CD4-positive, CD25-positive, alpha-beta regulatory T cell (primary cell): Measurements from ENCODE around the gene ARHGEF11. TPM values are rescaled to one million over a fixed set of nuclear protein-coding genes. Genes with fewer than 3 reads are reported as not detected.

Source experiments
- ATAC-seq, 2 donors: fragments of 150-1000 bp; cut with Tn5 transposase; one replicate each; pipeline ENCODE4 v1.10.0; 2021; ENCODE audit warnings: low read depth in 2 of 2, moderate number of reproducible peaks in 2 of 2, moderate library complexity in 1 of 2
- DNase-seq, 3 donors: peaks; one replicate each; pipeline versions ENCODE4 v3.0.0 to v3.0.0-alpha.2; 2012 to 2022; ENCODE audit warnings: mixed read lengths in 1 of 3
- H3K27ac ChIP-seq: one replicate; pipeline ENCODE4 v1.7.0; 2013; ENCODE audit warnings: mild to moderate bottlenecking, low read length; ENCODE audit not compliant: insufficient read depth, poor library complexity, severe bottlenecking
- H3K27me3 ChIP-seq: one replicate; pipeline ENCODE4 v1.7.0; 2013; ENCODE audit warnings: low read length; ENCODE audit not compliant: control insufficient read depth, insufficient read depth
- H3K36me3 ChIP-seq: one replicate; pipeline ENCODE4 v1.7.0; 2013; ENCODE audit warnings: mild to moderate bottlenecking, low read length, moderate library complexity; ENCODE audit not compliant: control insufficient read depth, insufficient read depth
- H3K4me1 ChIP-seq: 2 replicates; pipeline ENCODE4 v1.7.0; 2013; ENCODE audit warnings: mild to moderate bottlenecking, low read length; ENCODE audit not compliant: insufficient read depth, control insufficient read depth, poor library complexity, severe bottlenecking
- H3K4me3 ChIP-seq: one replicate; pipeline ENCODE4 v1.7.0; 2013; ENCODE audit warnings: low read depth, mild to moderate bottlenecking, low read length, moderate library complexity
- H3K9me3 ChIP-seq, 2 experiments: 1 replicate in 1 of 2; 2 replicates in 1 of 2; pipeline ENCODE4 v1.7.0; 2013; ENCODE audit warnings: low read length in 2 of 2, mild to moderate bottlenecking in 1 of 2, moderate library complexity in 1 of 2; ENCODE audit not compliant: control insufficient read depth in 2 of 2
- H3K27ac Mint-ChIP-seq, 3 donors: one replicate each; pipeline ENCODE4 v1.8.0; 2020 to 2022; ENCODE audit warnings: mild to moderate bottlenecking in 3 of 3, mixed read lengths in 3 of 3, moderate library complexity in 2 of 3
- H3K27me3 Mint-ChIP-seq: one replicate; pipeline ENCODE4 v1.8.0; 2022; ENCODE audit warnings: mild to moderate bottlenecking, mixed read lengths
- H3K36me3 Mint-ChIP-seq: one replicate; pipeline ENCODE4 v1.8.0; 2020; ENCODE audit warnings: mixed read lengths
- H3K4me1 Mint-ChIP-seq, 4 donors: one replicate each; pipeline ENCODE4 v1.8.0; 2020 to 2022; ENCODE audit warnings: mixed read lengths in 4 of 4, mild to moderate bottlenecking in 1 of 4
- H3K4me3 Mint-ChIP-seq, 4 donors: one replicate each; pipeline ENCODE4 v1.8.0; 2020 to 2022; ENCODE audit warnings: mild to moderate bottlenecking in 4 of 4, mixed read lengths in 4 of 4, moderate library complexity in 3 of 4
- H3K9me3 Mint-ChIP-seq, 7 donors: one replicate each; pipeline ENCODE4 v1.8.0; 2020 to 2022; ENCODE audit warnings: mixed read lengths in 7 of 7, mild to moderate bottlenecking in 3 of 7, moderate library complexity in 2 of 7
- polyA plus RNA-seq, 4 donors: library from polyadenylated mRNA; unstranded; fragments of 300-500 nt; fragmentation: Illumina TruSeq; gene quantifications; one replicate each; pipeline ENCODE4 v1.2.3, GENCODE V29; 2021
- total RNA-seq: library from RNA; stranded (reverse); gene quantifications from one replicate; pipeline ENCODE4 v1.2.3, GENCODE V29; 2022

The ARHGEF11 gene
- total and polyA plus RNA-seq, 5 donors from 2014 or later: 18.2 to 39.4 (median 20.8) TPM

GRCh38 chr1:156887734-156888133, 157.8 kb downstream of the ARHGEF11 start:
- Histone ChIP-seq H3K36me3 (no peaks in the 10 kb centered on the region), H3K4me3 (no peak overlapping the region), H3K27ac (no peak overlapping the region), H3K27me3 (no peaks in the 10 kb centered on the region), H3K4me1 (peaks cover 8% of the 10 kb centered on the region), H3K9me3 (no peaks in the 10 kb centered on the region)
- Mint-ChIP-seq H3K9me3 (no peaks in the 10 kb centered on the region), H3K27ac (no peak overlapping the region), H3K27me3 (peaks cover 62% of the 10 kb centered on the region), H3K4me1 (peaks cover 0 to 16% (median 9%) of the 10 kb centered on the region in 4 donors), H3K36me3 (peaks cover 4% of the 10 kb centered on the region), H3K4me3 (no peak overlapping the region)
- ATAC-seq (no peak), DNase-seq (no peak)

DNA sequence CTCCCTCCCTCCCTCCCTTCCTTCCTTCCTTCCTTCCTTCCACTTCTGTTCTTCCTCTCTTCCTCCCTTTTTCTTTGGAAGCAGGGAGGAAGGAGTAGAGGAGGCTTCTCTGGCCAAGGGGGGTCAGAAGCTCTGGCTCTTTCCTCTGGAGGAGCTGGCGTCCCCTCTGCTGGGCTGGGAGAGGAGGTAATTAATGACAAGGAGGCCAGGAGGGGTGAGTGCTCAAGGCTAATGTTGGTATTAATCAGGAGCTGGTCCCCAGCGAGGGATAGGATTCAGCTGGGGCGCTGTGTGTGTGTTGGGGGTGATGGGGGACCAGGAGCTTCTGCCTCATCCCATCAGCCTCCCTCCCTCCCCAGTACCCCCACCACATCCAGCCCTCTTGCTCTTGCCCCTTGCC, 158.2 kb downstream of the ARHGEF11 start:
- Mint-ChIP-seq H3K27me3 (peaks cover 58% of the 10 kb centered on the region), H3K36me3 (peaks cover 4% of the 10 kb centered on the region), H3K9me3 (no peaks in the 10 kb centered on the region), H3K4me1 (peaks cover 0 to 12% (median 7%) of the 10 kb centered on the region in 4 donors), H3K4me3 (no peak overlapping the region), H3K27ac (no peak overlapping the region)
- Histone ChIP-seq H3K27ac (no peak overlapping the region), H3K27me3 (no peaks in the 10 kb centered on the region), H3K4me3 (no peak overlapping the region), H3K36me3 (no peaks in the 10 kb centered on the region), H3K9me3 (no peaks in the 10 kb centered on the region), H3K4me1 (peaks cover 4% of the 10 kb centered on the region)
- no peak for DNase-seq
- no peak for ATAC-seq

GRCh38 chr1:156886583-156887281, 158.8 kb downstream of the ARHGEF11 start:
- H3K4me1 Mint-ChIP-seq: peaks cover 0 to 6% (median 4%) of the 10 kb centered on the region in 4 donors

GRCh38 chr1:156885880-156886355, 159.6 kb downstream of the ARHGEF11 start:
- H3K27ac ChIP-seq: no peak overlapping the region
- no peak overlapping the region for H3K27ac Mint-ChIP-seq
- H3K9me3 Mint-ChIP-seq: no peaks in the 10 kb centered on the region
- peaks cover 0 to 4% (median 3%) of the 10 kb centered on the region in 4 donors for H3K4me1 Mint-ChIP-seq
- H3K9me3 ChIP-seq: no peaks in the 10 kb centered on the region
- no peak overlapping the region for H3K4me3 ChIP-seq
- DNase-seq (no peak), ATAC-seq (no peak)
- no peaks in the 10 kb centered on the region for H3K27me3 ChIP-seq
- peaks cover 4% of the 10 kb centered on the region for H3K36me3 Mint-ChIP-seq
- H3K4me3 Mint-ChIP-seq: no peak overlapping the region
- H3K4me1 ChIP-seq: no peaks in the 10 kb centered on the region
- no peaks in the 10 kb centered on the region for H3K36me3 ChIP-seq
- H3K27me3 Mint-ChIP-seq: peaks cover 52% of the 10 kb centered on the region

More at GRCh38 chr1:156886583-156887281, 158.8 kb downstream of the ARHGEF11 start:
- no peaks in the 10 kb centered on the region for H3K9me3 Mint-ChIP-seq
- H3K4me3 Mint-ChIP-seq: no peak overlapping the region
- peaks cover 58% of the 10 kb centered on the region for H3K27me3 Mint-ChIP-seq
- H3K27ac Mint-ChIP-seq: no peak overlapping the region
- Histone ChIP-seq H3K9me3 (no peaks in the 10 kb centered on the region), H3K27me3 (no peaks in the 10 kb centered on the region), H3K4me3 (no peak overlapping the region), H3K27ac (no peak overlapping the region), H3K36me3 (no peaks in the 10 kb centered on the region), H3K4me1 (no peaks in the 10 kb centered on the region)
- no peak for DNase-seq
- no peak for ATAC-seq
- peaks cover 4% of the 10 kb centered on the region for H3K36me3 Mint-ChIP-seq

DNA sequence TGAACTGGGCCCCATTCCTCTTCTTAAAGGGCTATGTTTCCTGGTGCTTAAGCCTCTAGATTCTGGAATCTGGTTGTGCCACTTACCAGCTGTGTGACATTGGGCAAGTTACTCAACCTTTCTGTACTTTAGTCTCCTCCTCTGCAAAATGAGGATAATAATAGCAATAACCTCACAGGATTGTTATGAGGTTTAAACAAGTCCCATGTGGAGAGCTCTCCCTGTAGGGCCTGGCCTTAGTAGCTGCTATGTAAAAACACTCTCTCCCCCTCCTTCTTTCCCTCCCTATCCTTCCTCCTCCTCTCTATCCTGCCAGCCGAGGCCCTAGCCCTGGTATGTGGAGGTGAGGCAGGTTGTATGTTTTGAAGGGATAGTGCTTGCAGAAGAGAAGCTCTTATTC, 160.2 kb downstream of the ARHGEF11 start:
- H3K27me3 Mint-ChIP-seq: peaks cover 46% of the 10 kb centered on the region
- Histone ChIP-seq H3K36me3 (no peaks in the 10 kb centered on the region), H3K27ac (no peak overlapping the region), H3K4me1 (no peaks in the 10 kb centered on the region), H3K9me3 (no peaks in the 10 kb centered on the region), H3K27me3 (no peaks in the 10 kb centered on the region), H3K4me3 (no peak overlapping the region)
- H3K4me1 Mint-ChIP-seq: peaks cover 0 to 3% (median 2%) of the 10 kb centered on the region in 4 donors
- no peak overlapping the region for H3K27ac Mint-ChIP-seq
- H3K4me3 Mint-ChIP-seq: no peak overlapping the region
- no peak for DNase-seq
- no peak for ATAC-seq
- no peaks in the 10 kb centered on the region for H3K9me3 Mint-ChIP-seq
- H3K36me3 Mint-ChIP-seq: peaks cover 4% of the 10 kb centered on the region

Other genes starting within 250 kb of the ARHGEF11 start
- 158 TPM for gene SH2D2A, start 228.9 kb downstream of the ARHGEF11 start, total RNA-seq
- 10 to 100 TPM; 27.3 to 36.4 (median 31.2) TPM for gene SH2D2A, start 228.9 kb downstream of the ARHGEF11 start, polyA plus RNA-seq
- gene INSRR, start 186.6 kb downstream of the ARHGEF11 start, total RNA-seq: 0.07 TPM
- not detected for gene INSRR, start 186.6 kb downstream of the ARHGEF11 start, polyA plus RNA-seq
- gene NTRK1, start 184.9 kb downstream of the ARHGEF11 start, total RNA-seq: 0.91 TPM
- under 1 TPM in 3 of 4 donors, not detected in 1; 0.06 to 0.44 (median 0.10) TPM for gene NTRK1, start 184.9 kb downstream of the ARHGEF11 start, polyA plus RNA-seq
- gene PEAR1, start 152.0 kb downstream of the ARHGEF11 start, total RNA-seq: 1.3 TPM
- gene PEAR1, start 152.0 kb downstream of the ARHGEF11 start, polyA plus RNA-seq: not detected
- not detected for gene LRRC71, start 125.1 kb downstream of the ARHGEF11 start, total RNA-seq
- gene LRRC71, start 125.1 kb downstream of the ARHGEF11 start, polyA plus RNA-seq: not detected
- not detected for gene ETV3L, start 54.1 kb upstream of the ARHGEF11 start, total RNA-seq
- gene ETV3L, start 54.1 kb upstream of the ARHGEF11 start, polyA plus RNA-seq: not detected
- gene ETV3, start 92.7 kb upstream of the ARHGEF11 start, total RNA-seq: 89.5 TPM
- 1 to 10 TPM; 6.2 to 9.0 (median 8.8) TPM for gene ETV3, start 92.7 kb upstream of the ARHGEF11 start, polyA plus RNA-seq